IPS DF 6.9 (cell line): ENCODE results near the gene POGK.
A peak's percentile ranks its signal among the peaks of the same experiment; 100 is the strongest.

ENCODE experiments used
- DNase-seq: peaks from one replicate; pipeline ENCODE4 v3.0.0-alpha.2; 2013; ENCODE audit warnings: low read depth, low spot score
- H3K27ac ChIP-seq: one replicate; pipeline ENCODE4 v1.5.1; 2013; ENCODE audit warnings: low read length, control low read depth
- H3K27me3 ChIP-seq: 2 replicates; pipeline ENCODE4 v1.6.1; 2013; ENCODE audit warnings: mild to moderate bottlenecking, low read length; ENCODE audit not compliant: control insufficient read depth, insufficient read depth
- H3K36me3 ChIP-seq: 2 replicates; pipeline ENCODE4 v1.6.1; 2013; ENCODE audit warnings: low read length; ENCODE audit not compliant: control insufficient read depth, insufficient read depth
- H3K4me1 ChIP-seq: 2 replicates; pipeline ENCODE4 v1.6.1; 2013; ENCODE audit warnings: low read length; ENCODE audit not compliant: control insufficient read depth, insufficient read depth
- H3K4me3 ChIP-seq: 2 replicates; pipeline ENCODE4 v1.5.1; 2013; ENCODE audit warnings: mild to moderate bottlenecking, low read length
- H3K9me3 ChIP-seq: 2 replicates; pipeline ENCODE4 v1.6.1; 2013; ENCODE audit warnings: low read length, inconsistent platforms; ENCODE audit not compliant: control insufficient read depth, insufficient read depth
- WGBS: extraction: QIAGEN DNeasy Blood & Tissue Kit; methylation state at CpG from one replicate; pipeline ENCODE4 v1.1.7; 2013; ENCODE audit warnings: mixed read lengths, missing lambda C conversion rate; ENCODE audit not compliant: insufficient read length, insufficient coverage; 5-methylcytosine and 5-hydroxymethylcytosine counted together

Gene POGK

DNA sequence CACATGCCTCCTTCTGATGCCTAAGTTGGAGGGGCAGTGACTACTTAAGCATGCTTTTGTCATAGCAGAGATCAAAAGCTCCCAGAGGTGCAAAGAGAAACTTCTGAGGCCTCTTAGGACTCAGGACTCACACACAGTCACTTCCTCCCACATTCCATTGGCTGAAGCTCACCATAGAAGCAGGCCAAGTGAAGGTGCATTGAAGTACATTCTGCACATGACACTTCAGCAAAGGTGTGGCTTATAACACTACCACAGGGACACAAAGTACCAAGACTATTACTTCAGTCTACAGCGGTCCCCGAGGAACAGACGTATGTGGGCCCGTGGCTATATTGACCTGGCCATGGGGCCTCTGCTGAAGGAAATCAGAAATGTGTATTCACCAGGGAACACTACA, 2.5 kb upstream of the POGK start:
- no peaks in the 10 kb centered on the region for H3K9me3 ChIP-seq
- no CpG with 5 or more reads among the region's 4 CpGs for WGBS

DNA sequence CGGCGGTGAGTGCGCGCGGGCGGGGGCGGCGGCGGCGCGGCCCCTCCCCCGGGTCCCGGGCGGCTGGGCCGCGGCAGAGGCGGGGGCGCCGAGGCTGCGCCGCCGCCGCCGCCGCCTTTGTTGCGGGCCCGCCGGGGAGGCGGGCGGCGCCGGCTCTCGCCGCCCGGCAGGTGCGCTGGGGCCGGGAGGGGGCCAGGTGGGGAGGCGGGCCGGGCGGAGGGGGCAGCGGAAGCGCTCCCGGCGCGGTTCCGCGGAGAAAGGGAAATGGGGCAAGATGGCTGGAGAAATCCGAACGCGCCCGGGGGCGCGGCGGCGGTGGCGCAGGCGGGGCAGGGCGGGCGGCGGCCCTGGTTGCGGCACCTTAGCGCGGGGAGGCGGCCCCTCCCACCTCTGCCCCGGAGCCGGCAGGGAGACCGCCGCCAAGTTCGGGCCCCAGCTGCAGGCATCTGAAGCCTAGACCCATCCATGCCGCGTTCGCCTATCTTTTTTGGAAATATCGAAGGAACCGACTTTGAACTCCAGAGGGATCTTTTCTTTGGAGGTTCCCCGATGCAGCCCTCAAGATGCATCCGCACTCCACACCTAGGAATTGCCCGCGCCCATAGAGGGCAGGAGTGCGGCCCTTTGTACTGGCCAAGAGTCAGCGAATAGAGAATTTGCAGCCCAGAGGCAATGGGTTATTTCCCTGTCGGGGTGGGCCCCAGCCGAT, 479 bp downstream of the POGK start:
- H3K36me3 ChIP-seq = peaks cover 31% of the 10 kb centered on the region
- WGBS = no CpG with 5 or more reads among the region's 82 CpGs
- no peak overlapping the region for H3K27ac ChIP-seq
- H3K4me1 ChIP-seq = peaks cover 4% of the 10 kb centered on the region
- no peaks in the 10 kb centered on the region for H3K27me3 ChIP-seq
- peak overlapping the region; percentile 55; the same call in 1 of the 2 replicates for H3K4me3 ChIP-seq
- DNase-seq = no peak
- no peaks in the 10 kb centered on the region for H3K9me3 ChIP-seq

More for the DNA sequence above, 2.5 kb upstream of the POGK start:
- DNase-seq = no peak
- peaks cover 8% of the 10 kb centered on the region; the same call in 1 of the 2 replicates for H3K36me3 ChIP-seq
- H3K4me3 ChIP-seq = no peak overlapping the region
- H3K4me1 ChIP-seq = peaks cover 4% of the 10 kb centered on the region
- no peak overlapping the region for H3K27ac ChIP-seq
- no peaks in the 10 kb centered on the region for H3K27me3 ChIP-seq

DNA sequence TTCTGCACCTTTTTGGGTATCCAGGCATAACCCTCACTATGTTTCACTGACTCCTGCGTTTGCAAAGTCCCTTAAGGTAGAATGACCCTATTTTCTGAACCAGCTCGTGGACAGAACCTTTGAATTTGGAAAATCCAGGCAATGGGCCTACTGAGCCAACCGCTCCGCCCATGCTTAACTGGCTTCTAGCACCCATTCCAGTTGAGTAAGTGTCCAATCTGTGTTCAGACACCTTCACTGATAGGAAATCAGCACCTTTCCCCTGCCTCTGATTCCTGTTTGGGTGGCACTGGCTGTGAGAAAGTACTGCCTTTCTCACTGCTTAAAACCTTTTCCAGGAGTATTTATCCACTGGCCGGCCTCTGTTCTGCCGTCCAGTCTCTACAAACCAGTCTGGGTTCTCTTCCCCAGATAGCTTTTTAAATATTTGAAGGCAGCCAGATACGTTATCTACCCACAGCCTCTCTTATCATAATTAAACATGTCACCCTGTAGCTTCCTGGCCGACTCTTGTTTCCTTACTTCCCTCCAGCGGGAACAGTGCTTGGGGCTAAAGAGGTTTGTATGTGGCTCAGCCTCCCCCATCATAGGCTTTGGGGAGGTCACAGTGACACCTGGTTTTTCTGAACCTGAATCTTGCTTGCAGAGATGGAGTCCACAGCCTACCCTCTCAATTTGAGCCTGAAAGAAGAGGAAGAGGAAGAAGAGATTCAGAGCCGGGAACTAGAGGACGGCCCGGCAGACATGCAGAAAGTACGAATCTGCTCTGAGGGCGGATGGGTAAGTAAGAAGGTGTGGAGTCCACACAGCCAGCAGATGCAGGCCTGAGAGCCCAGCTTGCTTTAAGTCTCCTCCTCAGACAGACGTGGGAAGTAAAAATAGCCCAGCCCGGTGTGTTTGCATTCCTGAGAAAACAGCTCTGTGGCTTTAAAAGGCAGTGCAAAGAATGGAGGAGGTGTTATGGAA, 1.3 kb downstream of the POGK start:
- Histone ChIP-seq H3K27ac (no peak overlapping the region), H3K9me3 (no peaks in the 10 kb centered on the region), H3K27me3 (no peaks in the 10 kb centered on the region), H3K36me3 (peaks cover 33% of the 10 kb centered on the region), H3K4me1 (peaks cover 4% of the 10 kb centered on the region), H3K4me3 (peak overlapping the region; percentile 55; the same call in 1 of the 2 replicates)
- DNase-seq = no peak
- WGBS = no CpG with 5 or more reads among the region's 16 CpGs

DNA sequence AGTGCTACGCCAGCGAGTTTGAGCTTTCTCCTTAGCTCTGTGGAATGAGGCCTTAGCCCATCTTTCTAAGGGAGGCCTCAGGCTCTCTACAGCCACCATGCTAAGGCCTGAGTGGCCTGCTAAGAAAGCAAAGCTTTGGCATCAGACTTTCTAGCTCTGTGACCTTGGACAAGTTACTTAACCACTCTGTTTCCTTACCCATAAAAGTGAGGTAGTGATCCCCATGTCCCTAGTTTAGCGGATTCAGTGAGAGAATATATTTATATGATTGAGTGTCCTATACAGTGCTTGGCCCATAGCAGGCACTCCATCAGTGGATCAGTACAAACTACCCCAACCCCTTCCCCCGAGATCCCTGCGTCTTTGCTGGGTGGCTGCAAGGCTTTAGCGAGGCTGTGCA, 4.0 kb downstream of the POGK start:
- Histone ChIP-seq H3K4me3 (no peak overlapping the region), H3K27me3 (no peaks in the 10 kb centered on the region), H3K27ac (no peak overlapping the region), H3K4me1 (peaks cover 4% of the 10 kb centered on the region), H3K9me3 (no peaks in the 10 kb centered on the region), H3K36me3 (peaks cover 49% of the 10 kb centered on the region)
- DNase-seq = no peak
- no CpG with 5 or more reads among the region's 6 CpGs for WGBS

DNA sequence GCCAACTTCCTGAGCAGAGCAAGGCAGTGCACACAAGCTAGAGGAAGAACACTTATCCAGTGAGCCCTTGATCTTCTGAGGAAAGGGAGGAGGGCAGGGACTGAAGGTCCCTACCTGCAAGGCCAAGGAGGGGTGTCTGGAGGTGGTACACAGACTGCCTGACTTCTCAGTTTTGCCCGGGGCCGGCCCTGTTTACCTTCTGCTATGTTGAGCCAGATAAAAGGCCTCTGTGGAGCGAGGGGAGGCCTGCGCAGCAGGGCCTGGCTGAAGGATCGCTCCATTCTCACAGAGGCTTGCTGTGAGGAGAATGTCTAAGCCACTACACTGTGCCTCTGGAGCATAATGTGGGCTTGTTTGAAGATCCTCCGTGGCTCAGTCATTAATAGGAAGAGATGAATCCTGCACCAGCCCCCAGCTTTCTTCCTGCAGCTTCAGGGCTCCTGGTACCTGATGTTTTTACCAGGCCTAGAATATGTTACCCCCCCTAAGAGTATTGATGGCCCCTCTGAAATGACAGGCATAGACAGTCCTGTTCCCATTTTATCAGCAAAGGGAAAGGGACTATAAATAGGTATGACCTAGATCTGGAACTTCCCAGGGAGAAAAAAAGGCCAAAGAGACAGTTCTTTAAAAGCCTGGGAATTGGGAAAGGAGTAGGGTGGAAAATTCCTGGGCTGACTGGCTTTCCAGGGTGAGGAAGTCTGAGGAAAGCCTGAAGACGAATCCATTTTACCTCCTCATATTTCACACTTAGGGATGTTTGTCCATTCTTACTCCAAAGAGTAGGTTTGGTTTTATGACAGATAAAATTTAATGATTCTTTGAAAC, 4.7 kb downstream of the POGK start:
- H3K27me3 ChIP-seq = no peaks in the 10 kb centered on the region
- H3K4me3 ChIP-seq = no peak overlapping the region
- peaks cover 51% of the 10 kb centered on the region for H3K36me3 ChIP-seq
- no CpG with 5 or more reads among the region's 7 CpGs for WGBS
- H3K9me3 ChIP-seq = no peaks in the 10 kb centered on the region
- DNase-seq = no peak
- peaks cover 4% of the 10 kb centered on the region for H3K4me1 ChIP-seq
- no peak overlapping the region for H3K27ac ChIP-seq

DNA sequence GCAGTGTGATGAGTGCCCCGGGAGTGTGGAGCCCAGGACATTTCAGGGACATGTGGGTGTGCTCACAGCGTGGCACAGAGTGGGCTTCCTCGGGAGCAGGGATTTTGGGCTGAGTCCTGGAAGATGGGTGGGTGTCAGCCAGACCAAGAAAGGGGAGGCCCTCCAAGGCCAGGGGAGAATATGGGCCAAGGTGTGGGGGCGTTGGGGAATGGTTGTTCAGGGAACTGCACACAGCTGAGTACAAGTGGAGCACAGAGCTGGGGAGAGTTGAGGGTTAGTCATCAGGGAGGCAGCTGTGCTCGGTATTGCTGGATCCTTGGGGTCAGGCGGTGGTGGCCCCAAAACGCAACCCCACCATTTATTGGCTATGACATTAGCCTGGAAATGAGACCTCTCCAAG, 5.5 kb downstream of the POGK start:
- H3K27ac ChIP-seq = no peak overlapping the region
- WGBS = no CpG with 5 or more reads among the region's 7 CpGs
- DNase-seq = no peak
- no peaks in the 10 kb centered on the region for H3K9me3 ChIP-seq
- H3K27me3 ChIP-seq = no peaks in the 10 kb centered on the region
- peaks cover 60% of the 10 kb centered on the region for H3K36me3 ChIP-seq
- no peak overlapping the region for H3K4me3 ChIP-seq
- peaks cover 4% of the 10 kb centered on the region for H3K4me1 ChIP-seq

DNA sequence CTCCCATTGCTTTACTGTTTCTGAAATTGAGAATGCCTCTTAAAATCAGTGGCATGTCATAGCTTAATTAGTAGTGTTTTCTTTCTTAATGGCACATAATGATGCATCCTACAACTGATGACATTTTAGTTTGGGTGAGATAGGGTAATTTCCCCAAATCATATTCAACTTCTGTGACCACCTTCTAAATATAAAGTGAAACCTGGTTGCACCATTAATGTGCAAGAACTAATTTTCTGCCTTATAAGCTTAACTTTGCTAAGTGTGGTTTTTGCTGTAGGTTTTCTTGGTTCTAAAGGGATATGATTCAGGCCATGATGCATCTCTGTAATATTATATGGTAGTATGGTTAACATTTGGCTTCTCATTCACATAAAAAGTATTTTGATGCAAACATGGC, 8.9 kb downstream of the POGK start:
- H3K4me3 ChIP-seq = no peak overlapping the region
- peaks cover 50% of the 10 kb centered on the region for H3K36me3 ChIP-seq

DNA sequence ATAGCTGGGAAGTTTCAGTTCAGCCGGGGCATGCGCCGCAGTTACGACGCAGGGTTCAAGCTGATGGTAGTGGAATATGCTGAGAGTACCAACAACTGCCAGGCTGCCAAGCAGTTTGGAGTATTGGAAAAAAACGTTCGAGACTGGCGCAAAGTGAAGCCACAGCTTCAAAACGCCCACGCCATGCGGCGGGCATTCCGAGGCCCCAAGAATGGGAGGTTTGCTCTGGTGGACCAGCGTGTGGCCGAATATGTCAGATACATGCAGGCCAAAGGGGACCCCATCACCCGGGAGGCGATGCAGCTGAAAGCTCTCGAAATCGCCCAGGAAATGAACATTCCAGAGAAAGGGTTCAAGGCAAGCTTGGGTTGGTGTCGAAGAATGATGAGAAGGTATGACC, 9.9 kb downstream of the POGK start:
- Histone ChIP-seq H3K27ac (no peak overlapping the region), H3K4me3 (no peak overlapping the region), H3K36me3 (peaks cover 41% of the 10 kb centered on the region), H3K9me3 (no peaks in the 10 kb centered on the region), H3K4me1 (no peaks in the 10 kb centered on the region), H3K27me3 (no peaks in the 10 kb centered on the region)
- WGBS = no CpG with 5 or more reads among the region's 20 CpGs
- DNase-seq = no peak

More for the DNA sequence above, 8.9 kb downstream of the POGK start:
- no peaks in the 10 kb centered on the region for H3K27me3 ChIP-seq
- no peaks in the 10 kb centered on the region for H3K9me3 ChIP-seq
- H3K4me1 ChIP-seq = no peaks in the 10 kb centered on the region
- H3K27ac ChIP-seq = no peak overlapping the region
- DNase-seq = no peak

DNA sequence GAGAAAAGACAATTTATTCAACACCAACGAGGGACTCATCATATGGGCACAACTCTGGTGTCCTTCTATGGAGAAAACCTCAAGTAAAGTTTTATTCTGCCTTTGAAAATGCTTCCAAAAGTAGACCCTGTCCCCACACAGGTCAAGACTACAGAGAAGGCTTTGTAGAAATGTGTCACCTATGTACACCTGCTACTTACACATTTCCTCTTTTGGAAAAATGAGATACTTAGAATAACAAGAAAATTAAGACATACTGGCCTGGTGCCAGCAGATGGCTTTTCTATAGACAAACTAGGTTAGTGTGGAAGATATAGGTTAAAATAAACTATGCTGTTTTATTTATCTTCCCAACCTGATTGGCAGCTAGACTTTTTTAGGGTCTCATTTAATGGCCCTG, 13.6 kb downstream of the POGK start:
- Histone ChIP-seq H3K36me3 (peaks cover 23% of the 10 kb centered on the region), H3K4me3 (no peak overlapping the region), H3K9me3 (no peaks in the 10 kb centered on the region), H3K27ac (no peak overlapping the region), H3K4me1 (no peaks in the 10 kb centered on the region), H3K27me3 (no peaks in the 10 kb centered on the region)
- DNase-seq = no peak
- no CpG with 5 or more reads among the region's 1 CpG for WGBS

DNA sequence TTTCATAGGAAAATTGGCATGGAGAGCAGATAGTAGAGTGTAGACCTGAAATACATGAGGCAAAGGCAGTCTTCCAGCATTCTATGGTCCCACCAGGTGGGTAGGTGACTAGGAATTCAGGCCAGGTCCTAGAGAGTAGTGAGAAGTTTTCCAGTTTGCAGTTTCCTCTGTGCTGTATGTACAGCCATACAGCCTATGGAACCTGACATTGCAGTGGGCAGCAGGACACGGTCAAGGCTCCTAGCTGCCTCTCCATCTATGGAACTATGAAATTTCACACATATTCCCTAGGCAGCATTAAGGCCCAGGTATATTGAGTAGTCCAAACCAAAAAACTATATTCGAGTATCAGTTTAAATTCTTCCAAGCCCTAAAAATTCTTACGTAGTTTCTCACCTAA, 16.3 kb downstream of the POGK start:
- no CpG with 5 or more reads among the region's 3 CpGs for WGBS
- H3K4me3 ChIP-seq = no peak overlapping the region
- no peak overlapping the region for H3K27ac ChIP-seq
- no peak for DNase-seq
- no peaks in the 10 kb centered on the region for H3K9me3 ChIP-seq
- H3K27me3 ChIP-seq = no peaks in the 10 kb centered on the region
- peaks cover 7% of the 10 kb centered on the region; the same call in 1 of the 2 replicates for H3K36me3 ChIP-seq
- peaks cover 2% of the 10 kb centered on the region; the same call in 1 of the 2 replicates for H3K4me1 ChIP-seq
